BJ (cell line): Measurements from ENCODE around the gene TMEM201. TPM values are rescaled to one million over a fixed set of nuclear protein-coding genes. Genes with fewer than 3 reads are reported as not detected.
"Not testable (repeated sequence)": the region's sequence is repeated elsewhere in the genome, so short reads cannot be mapped to it uniquely, and the experiment has no call there.

Source experiments
- CTCF ChIA-PET: fragments of 350-600 bp; formaldehyde crosslinking; extraction: SDS; loops from one replicate; lab custom pipeline; 2021; ENCODE audit warnings: antibody characterized with exemption, inconsistent platforms; lab: Yijun Ruan, JAX
- POLR2A ChIA-PET: fragments of 300-600 bp; sonication (Branson Sonifier 250); formaldehyde crosslinking; extraction: SDS; loops from one replicate; lab custom pipeline; 2021; ENCODE audit warnings: antibody characterized with exemption; lab: Charles Lee
- DNase-seq: peaks from one replicate; pipeline ENCODE4 v3.0.0-alpha.2; 2011; ENCODE audit warnings: low read depth
- H3K27me3 ChIP-seq: 2 replicates; pipeline ENCODE4 v1.6.0; 2011; ENCODE audit warnings: low read length; ENCODE audit not compliant: control insufficient read depth, insufficient read depth
- H3K36me3 ChIP-seq: 2 replicates; pipeline ENCODE4 v1.5.1; 2011; ENCODE audit warnings: low read length; ENCODE audit not compliant: control insufficient read depth, insufficient read depth
- H3K4me3 ChIP-seq: 2 replicates; pipeline ENCODE4 v1.5.1; 2011; ENCODE audit warnings: low read depth, mild to moderate bottlenecking, control low read depth, low read length
- polyA plus RNA-seq: library from polyadenylated mRNA; depleted of rRNA; stranded (reverse); fragments of >200 nt; gene quantifications from 2 replicates; pipeline ENCODE4 v1.2.3, GENCODE V29; 2011
- TF ChIP-seq, protein P1 (sequence below): IDR thresholded peaks from 2 replicates; pipeline ENCODE4 v1.5.1; 2011; ENCODE audit warnings: low read depth, mild to moderate bottlenecking, control low read depth, inconsistent platforms, low read length, moderate library complexity; ENCODE audit not compliant: insufficient read depth

TMEM201 gene
- polyA plus RNA-seq, 1 experiment, result 2.9 TPM

DNA sequence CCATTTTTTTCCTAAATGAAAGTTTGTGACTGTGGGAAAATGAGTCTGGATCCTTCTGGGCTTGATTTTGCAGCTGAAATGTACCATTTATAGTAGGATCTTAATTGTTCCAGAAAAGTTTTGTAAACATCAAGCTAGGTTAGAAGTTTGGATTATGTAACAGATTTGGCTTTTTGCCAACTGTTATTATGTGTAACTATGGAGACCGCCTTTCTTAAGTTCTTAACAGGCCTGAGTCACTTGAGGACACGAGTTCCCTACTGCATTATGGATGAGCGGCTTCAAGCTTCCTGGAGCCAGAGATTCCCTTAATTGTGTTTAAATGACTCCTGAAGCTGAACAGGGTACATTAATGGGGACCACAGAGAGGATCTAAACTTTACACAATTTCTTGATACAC lies 27.3 kb upstream of the TMEM201 start:
- DNase-seq, result peak; percentile 90
- H3K36me3 ChIP-seq, result no peaks in the 10 kb centered on the region
- CTCF ChIA-PET, result interaction anchor here (0.5 to 1.2 kb wide), 3 partner anchors 12 to 66 kb away, joined by 3 to 5 read pairs (median 4); no protein-coding TSS in a partner anchor
- TF ChIP-seq, protein P1, sequence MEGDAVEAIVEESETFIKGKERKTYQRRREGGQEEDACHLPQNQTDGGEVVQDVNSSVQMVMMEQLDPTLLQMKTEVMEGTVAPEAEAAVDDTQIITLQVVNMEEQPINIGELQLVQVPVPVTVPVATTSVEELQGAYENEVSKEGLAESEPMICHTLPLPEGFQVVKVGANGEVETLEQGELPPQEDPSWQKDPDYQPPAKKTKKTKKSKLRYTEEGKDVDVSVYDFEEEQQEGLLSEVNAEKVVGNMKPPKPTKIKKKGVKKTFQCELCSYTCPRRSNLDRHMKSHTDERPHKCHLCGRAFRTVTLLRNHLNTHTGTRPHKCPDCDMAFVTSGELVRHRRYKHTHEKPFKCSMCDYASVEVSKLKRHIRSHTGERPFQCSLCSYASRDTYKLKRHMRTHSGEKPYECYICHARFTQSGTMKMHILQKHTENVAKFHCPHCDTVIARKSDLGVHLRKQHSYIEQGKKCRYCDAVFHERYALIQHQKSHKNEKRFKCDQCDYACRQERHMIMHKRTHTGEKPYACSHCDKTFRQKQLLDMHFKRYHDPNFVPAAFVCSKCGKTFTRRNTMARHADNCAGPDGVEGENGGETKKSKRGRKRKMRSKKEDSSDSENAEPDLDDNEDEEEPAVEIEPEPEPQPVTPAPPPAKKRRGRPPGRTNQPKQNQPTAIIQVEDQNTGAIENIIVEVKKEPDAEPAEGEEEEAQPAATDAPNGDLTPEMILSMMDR, result no peak
- no peaks in the 10 kb centered on the region for H3K27me3 ChIP-seq
- POLR2A ChIA-PET, result no interaction called here
- H3K4me3 ChIP-seq, result no peak overlapping the region

DNA sequence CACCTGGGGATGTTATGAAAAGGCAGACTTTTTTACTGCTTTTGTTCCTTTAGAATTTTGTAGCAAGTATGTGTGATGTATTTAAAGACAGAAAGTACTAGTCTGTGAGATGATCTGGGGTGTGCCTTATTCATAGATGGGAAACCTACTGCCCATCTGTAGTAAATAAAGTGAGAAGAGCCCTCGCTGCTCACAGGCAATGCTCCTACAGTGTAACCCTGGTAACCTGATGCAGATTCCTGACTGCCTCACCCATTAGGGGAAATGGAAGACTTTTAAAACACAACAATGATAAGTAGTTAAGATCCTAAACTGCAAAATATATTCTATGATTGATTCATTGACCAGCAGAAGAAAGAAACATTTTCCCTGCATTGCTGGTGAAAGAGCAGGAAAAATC lies 19.4 kb upstream of the TMEM201 start:
- Histone ChIP-seq H3K36me3 (no peaks in the 10 kb centered on the region; the same call in 1 of the 2 replicates), H3K4me3 (no peak overlapping the region), H3K27me3 (no peaks in the 10 kb centered on the region)
- DNase-seq, result no peak
- TF ChIP-seq, protein P1, result no peak
- ChIA-PET POLR2A (no interaction called here), CTCF (interaction anchor here (0.6 to 6.5 kb wide), 4 partner anchors 19 to 303 kb away, joined by 3 to 40 read pairs (median 7); no protein-coding TSS in a partner anchor)

DNA sequence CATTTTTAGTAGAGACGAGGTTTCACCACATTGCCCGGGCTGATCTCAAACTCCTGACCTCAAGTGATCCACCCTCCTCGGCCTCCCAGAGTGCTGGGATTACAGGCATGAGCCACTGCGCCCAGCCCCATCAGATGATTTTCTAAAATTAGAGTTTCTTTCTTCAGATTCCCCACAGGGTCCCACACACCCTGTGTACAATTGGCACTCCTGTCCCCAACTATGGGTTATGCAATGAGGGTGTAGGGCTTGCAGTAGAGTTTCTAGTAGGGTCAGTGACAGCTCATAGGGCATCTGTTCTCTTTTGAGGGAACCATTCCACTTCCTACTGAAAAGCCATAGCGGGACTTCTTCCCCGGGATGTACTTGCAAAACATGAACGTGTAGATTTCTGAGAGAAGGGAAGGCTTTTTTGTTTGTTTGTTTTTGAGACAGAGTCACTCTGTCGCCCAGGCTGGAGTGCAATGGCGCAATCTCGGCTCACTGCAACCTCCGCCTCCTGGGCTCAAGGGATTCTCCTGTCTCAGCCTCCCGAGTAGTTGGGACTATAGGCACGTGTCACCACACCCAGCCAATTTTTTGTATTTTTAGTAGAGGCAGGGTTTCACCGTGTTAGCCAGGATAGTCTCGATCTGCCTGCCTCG lies 17.7 kb upstream of the TMEM201 start:
- H3K36me3 ChIP-seq, DNase-seq, POLR2A ChIA-PET, H3K4me3 ChIP-seq, H3K27me3 ChIP-seq: not testable (repeated sequence)
- CTCF ChIA-PET, result interaction anchor here (1.0 to 6.5 kb wide), 5 partner anchors 8 to 80 kb away, joined by 3 to 40 read pairs (median 6); no protein-coding TSS in a partner anchor

DNA sequence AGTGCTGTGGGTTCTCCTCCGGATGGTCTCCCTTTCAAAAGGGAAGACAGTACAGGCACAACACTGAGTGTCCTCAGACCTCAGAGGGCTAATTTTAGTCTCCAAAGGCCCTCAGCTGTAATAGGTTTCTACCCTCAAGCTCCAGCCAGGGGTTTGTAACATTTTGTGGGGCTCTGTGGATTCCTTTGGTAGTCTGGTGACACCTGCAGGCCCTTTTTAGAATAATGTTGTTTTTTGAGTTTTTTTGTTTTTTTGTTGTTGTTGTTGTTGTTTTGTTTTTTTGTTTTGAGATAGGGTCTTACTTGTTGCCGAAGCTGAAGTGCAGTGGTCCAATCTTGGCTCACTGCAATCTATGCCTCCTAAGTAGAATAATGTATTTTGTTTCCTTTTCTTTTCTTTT lies 15.0 kb upstream of the TMEM201 start:
- Histone ChIP-seq H3K36me3 (peaks cover 3% of the 10 kb centered on the region), H3K4me3 (no peak overlapping the region), H3K27me3 (no peaks in the 10 kb centered on the region)
- ChIA-PET POLR2A (no interaction called here), CTCF (interaction anchor here (0.6 to 2.7 kb wide), 23 partner anchors 10 to 474 kb away, joined by 3 to 37 read pairs (median 4); partner anchors contain the start of genes H6PD and TMEM201)
- no peak for DNase-seq
- TF ChIP-seq, protein P1, result peak; percentile 44

DNA sequence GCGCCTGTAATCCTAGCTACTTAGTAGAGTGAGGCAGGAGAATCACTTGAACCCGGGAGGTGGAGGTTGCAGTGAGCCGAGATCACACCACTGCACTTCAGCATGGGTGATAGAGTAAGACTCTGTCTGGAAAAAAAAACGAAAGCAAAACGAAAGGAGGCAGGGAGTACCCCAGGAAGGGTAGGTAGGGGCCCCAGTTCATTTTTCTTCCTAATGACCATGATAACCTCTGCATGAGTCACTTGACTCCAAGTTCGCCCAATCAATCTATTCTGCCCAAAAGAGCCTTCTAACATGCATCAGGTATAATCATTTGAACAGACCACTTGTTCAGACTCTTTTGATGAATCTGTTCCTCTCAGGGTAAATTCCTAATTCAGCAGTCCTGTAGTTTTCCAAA lies 13.2 kb upstream of the TMEM201 start:
- CTCF ChIA-PET, result interaction anchor here (1.7 to 2.7 kb wide), 2 partner anchors 80 to 82 kb away, joined by 4 to 29 read pairs; no protein-coding TSS in a partner anchor
- POLR2A ChIA-PET, result no interaction called here
- TF ChIP-seq, protein P1, result no peak
- H3K36me3 ChIP-seq, result peaks cover 8% of the 10 kb centered on the region
- H3K4me3 ChIP-seq, result no peak overlapping the region
- no peak for DNase-seq
- no peaks in the 10 kb centered on the region for H3K27me3 ChIP-seq
